Measurements from ENCODE around the gene TRAT1.

The TRAT1 gene

DNA sequence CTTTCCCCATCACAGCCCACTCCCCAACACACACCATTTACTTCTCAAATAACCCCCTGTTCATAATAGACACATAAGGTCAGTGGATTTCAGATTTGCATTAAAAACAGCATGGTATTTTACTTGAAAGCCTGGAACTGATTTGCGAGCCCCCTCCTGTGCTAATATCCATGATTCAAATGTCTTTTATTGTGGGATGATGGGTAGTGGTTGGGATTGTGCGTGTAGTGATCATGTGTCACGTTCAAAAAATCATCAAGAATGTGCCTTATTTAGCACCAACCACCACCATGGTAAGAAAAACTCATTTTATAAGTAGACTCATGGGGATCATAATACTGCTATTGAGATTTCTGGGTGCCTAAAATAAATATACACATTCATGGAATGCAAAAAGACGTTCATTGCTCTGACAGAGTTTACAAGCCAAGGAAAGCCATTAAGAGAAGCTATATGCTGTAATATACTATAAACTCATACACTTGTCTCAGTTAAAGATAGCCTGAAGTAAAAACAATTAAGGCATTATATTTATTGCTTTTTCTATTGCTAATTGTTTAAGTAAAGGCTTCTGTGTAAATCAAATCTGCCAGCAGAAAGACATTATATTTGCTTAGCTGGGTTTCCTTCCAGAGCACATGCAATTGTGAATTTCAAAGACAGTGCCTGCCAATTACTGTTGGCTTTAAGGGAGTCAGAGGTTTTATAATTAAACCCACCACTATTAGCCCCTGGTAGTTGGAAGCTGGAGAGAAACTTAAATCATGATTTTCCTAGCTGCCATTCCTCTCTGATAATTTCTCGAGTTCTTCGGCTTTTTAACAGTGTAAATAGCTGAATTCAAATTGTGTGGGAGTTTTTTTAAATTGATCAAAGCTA lies 4.0 kb downstream of the TRAT1 start:
- Histone ChIP-seq H3K79me1 (replicated peaks; ENCODE audit: low read length, poor library complexity, severe bottlenecking) (no peaks in the 10 kb centered on the region), H3K27ac (ENCODE audit: low read length, poor library complexity, severe bottlenecking) (no peak overlapping the region), H2AFZ (ENCODE audit: low read depth, low read length) (no peak overlapping the region), H3K9ac (ENCODE audit: low read length) (no peak overlapping the region), H2BK15ac (ENCODE audit: low read depth, poor library complexity, severe bottlenecking) (no peak overlapping the region), H3K23ac (ENCODE audit: low read length in 2 of 2) (no peak overlapping the region), H2BK120ac (ENCODE audit: low read depth, low read length) (no peak overlapping the region), H4K91ac (ENCODE audit: low read length) (no peak overlapping the region), H3K4me2 (ENCODE audit: low read length, poor library complexity, severe bottlenecking) (no peak overlapping the region), H3K4me3 (ENCODE audit: insufficient read depth in 1 of 2, low read depth in 1 of 2, low read length in 2 of 2) (no peak overlapping the region), H3K9me3 (ENCODE audit: control insufficient read depth, low read length) (no peaks in the 10 kb centered on the region), H3K4ac (ENCODE audit: low read depth in 1 of 2, low read length in 2 of 2) (no peak overlapping the region), H2BK12ac (ENCODE audit: low read length in 2 of 2) (no peak overlapping the region), H4K8ac (ENCODE audit: low read length) (no peak overlapping the region), H3K14ac (ENCODE audit: low read length in 2 of 2) (no peak overlapping the region), H3K4me1 (ENCODE audit: control insufficient read depth, insufficient read depth, low read depth, low read length) (no peaks in the 10 kb centered on the region), H3K18ac (ENCODE audit: low read depth in 1 of 2, low read length in 2 of 2) (no peak overlapping the region), H3K36me3 (ENCODE audit: control insufficient read depth in 1 of 2, insufficient read depth in 2 of 2, low read depth in 1 of 2, low read length in 2 of 2) (no peaks in the 10 kb centered on the region), H3K27me3 (ENCODE audit: control insufficient read depth in 1 of 2, insufficient read depth in 1 of 2, low read length in 2 of 2) (no peaks in the 10 kb centered on the region), H2AK5ac (ENCODE audit: low read length, severe bottlenecking) (no peak overlapping the region), H2BK5ac (ENCODE audit: low read depth, low read length, poor library complexity, severe bottlenecking) (no peak overlapping the region)
- no peak for DNase-seq
- 100% methylated on average over 1 of the region's 6 CpGs for WGBS

DNA sequence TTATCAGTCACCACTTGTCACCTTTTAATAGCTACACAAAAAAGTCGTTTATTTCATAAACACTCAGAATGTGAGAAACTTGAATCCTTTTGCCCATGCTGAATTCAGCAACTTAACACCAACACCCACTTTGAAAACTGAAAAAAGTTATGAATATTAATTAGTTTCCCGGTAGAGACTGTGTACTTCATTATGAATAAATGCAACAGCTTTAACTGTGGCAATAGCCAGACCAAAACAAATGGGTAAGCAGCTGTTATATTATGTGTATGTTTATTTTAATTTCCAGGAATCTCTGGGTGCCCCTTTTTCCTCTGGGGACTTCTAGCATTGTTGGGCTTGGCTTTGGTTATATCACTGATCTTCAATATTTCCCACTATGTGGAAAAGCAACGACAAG lies 7.8 kb downstream of the TRAT1 start:
- Histone ChIP-seq H3K27ac (ENCODE audit: low read length, poor library complexity, severe bottlenecking) (no peak overlapping the region), H2AK5ac (ENCODE audit: low read length, severe bottlenecking) (no peak overlapping the region), H3K14ac (ENCODE audit: low read length in 2 of 2) (no peak overlapping the region), H3K9me3 (ENCODE audit: control insufficient read depth, low read length) (no peaks in the 10 kb centered on the region), H3K79me1 (replicated peaks; ENCODE audit: low read length, poor library complexity, severe bottlenecking) (no peaks in the 10 kb centered on the region), H2BK15ac (ENCODE audit: low read depth, poor library complexity, severe bottlenecking) (no peak overlapping the region), H3K27me3 (ENCODE audit: control insufficient read depth in 1 of 2, insufficient read depth in 1 of 2, low read length in 2 of 2) (peaks cover 0 to 9% of the 10 kb centered on the region in 2 experiments), H2BK5ac (ENCODE audit: low read depth, low read length, poor library complexity, severe bottlenecking) (no peak overlapping the region), H3K18ac (ENCODE audit: low read depth in 1 of 2, low read length in 2 of 2) (no peak overlapping the region), H4K91ac (ENCODE audit: low read length) (no peak overlapping the region), H2AFZ (ENCODE audit: low read depth, low read length) (no peak overlapping the region), H2BK12ac (ENCODE audit: low read length in 2 of 2) (no peak overlapping the region), H3K4me3 (ENCODE audit: insufficient read depth in 1 of 2, low read depth in 1 of 2, low read length in 2 of 2) (no peak overlapping the region), H2BK120ac (ENCODE audit: low read depth, low read length) (no peak overlapping the region), H3K4ac (ENCODE audit: low read depth in 1 of 2, low read length in 2 of 2) (no peak overlapping the region), H3K4me1 (ENCODE audit: control insufficient read depth, insufficient read depth, low read depth, low read length) (no peaks in the 10 kb centered on the region), H3K4me2 (ENCODE audit: low read length, poor library complexity, severe bottlenecking) (no peak overlapping the region), H4K8ac (ENCODE audit: low read length) (no peak overlapping the region), H3K23ac (ENCODE audit: low read length in 2 of 2) (no peak overlapping the region), H3K9ac (ENCODE audit: low read length) (no peak overlapping the region), H3K36me3 (ENCODE audit: control insufficient read depth in 1 of 2, insufficient read depth in 2 of 2, low read depth in 1 of 2, low read length in 2 of 2) (no peaks in the 10 kb centered on the region)
- WGBS, result 61% methylated on average over 2 of the region's 3 CpGs
- DNase-seq, result no peak

DNA sequence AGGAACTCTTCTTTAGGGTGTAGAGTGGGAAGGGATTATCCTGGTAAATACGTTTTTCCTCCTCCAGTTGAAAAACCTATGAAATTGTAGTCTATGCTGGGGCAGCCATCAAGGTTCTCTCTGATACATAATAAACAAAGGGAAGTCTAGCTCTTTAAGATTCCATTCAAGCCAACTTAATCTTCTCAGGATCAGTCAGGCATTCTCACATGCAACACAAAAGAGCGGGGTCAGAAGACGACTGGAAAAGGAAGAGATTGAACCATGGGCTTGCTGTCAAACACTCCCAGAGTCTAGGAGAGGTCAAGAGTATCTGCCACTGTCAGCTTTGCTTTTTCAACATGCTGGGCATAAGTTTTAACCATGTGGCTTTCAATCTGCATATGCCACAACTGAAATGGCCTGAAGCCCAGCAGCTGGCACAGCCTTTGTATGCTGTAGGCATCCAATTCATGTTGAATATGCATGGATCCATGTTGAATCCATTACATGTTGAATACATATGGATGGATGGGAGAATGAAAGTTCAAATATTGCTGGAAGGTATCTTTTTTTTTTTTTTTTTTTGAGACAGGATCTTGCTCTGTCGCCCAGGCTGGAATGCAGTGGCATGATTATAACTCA lies 8.5 kb downstream of the TRAT1 start:
- WGBS, result 95% methylated on average over 3 of the region's 4 CpGs

DNA sequence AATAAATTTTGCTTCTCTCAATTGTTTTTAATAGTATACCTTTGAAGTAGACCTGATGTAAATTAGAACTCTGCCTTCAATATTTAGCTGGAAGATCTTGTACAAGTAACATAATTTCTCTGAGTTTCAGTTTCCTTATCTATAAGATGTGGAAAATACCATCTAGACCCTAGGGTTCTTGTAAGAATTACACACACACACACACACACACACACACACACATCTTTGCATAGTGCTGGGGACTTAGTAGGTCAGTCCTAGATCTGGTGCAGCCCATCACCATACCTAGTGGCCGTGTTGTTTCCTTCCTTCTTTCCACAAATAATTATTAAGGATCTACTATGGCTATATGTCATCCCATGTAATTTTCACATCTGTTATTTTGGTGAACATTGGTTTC lies 11.0 kb downstream of the TRAT1 start:
- WGBS, result no CpG with 5 or more reads among the region's 1 CpG
- H3K4me1 ChIP-seq (ENCODE audit: control insufficient read depth, insufficient read depth, low read depth, low read length), result no peaks in the 10 kb centered on the region
- no peak overlapping the region for H3K4me2 ChIP-seq (ENCODE audit: low read length, poor library complexity, severe bottlenecking)
- H3K4me3 ChIP-seq (ENCODE audit: insufficient read depth in 1 of 2, low read depth in 1 of 2, low read length in 2 of 2), result no peak overlapping the region
- no peak overlapping the region for H4K91ac ChIP-seq (ENCODE audit: low read length)
- H3K27ac ChIP-seq (ENCODE audit: low read length, poor library complexity, severe bottlenecking), result no peak overlapping the region
- H2BK12ac ChIP-seq (ENCODE audit: low read length in 2 of 2), result no peak overlapping the region
- peaks cover 0 to 9% of the 10 kb centered on the region in 2 experiments for H3K27me3 ChIP-seq (ENCODE audit: control insufficient read depth in 1 of 2, insufficient read depth in 1 of 2, low read length in 2 of 2)
- no peaks in the 10 kb centered on the region for H3K36me3 ChIP-seq (ENCODE audit: control insufficient read depth in 1 of 2, insufficient read depth in 2 of 2, low read depth in 1 of 2, low read length in 2 of 2)
- no peak overlapping the region for H4K8ac ChIP-seq (ENCODE audit: low read length)
- no peak overlapping the region for H3K18ac ChIP-seq (ENCODE audit: low read depth in 1 of 2, low read length in 2 of 2)
- no peaks in the 10 kb centered on the region for H3K79me1 ChIP-seq (replicated peaks; ENCODE audit: low read length, poor library complexity, severe bottlenecking)
- H2BK120ac ChIP-seq (ENCODE audit: low read depth, low read length), result no peak overlapping the region
- no peaks in the 10 kb centered on the region for H3K9me3 ChIP-seq (ENCODE audit: control insufficient read depth, low read length)
- no peak for DNase-seq
- H2AK5ac ChIP-seq (ENCODE audit: low read length, severe bottlenecking), result no peak overlapping the region
- H3K14ac ChIP-seq (ENCODE audit: low read length in 2 of 2), result no peak overlapping the region
- no peak overlapping the region for H3K4ac ChIP-seq (ENCODE audit: low read depth in 1 of 2, low read length in 2 of 2)
- no peak overlapping the region for H2BK5ac ChIP-seq (ENCODE audit: low read depth, low read length, poor library complexity, severe bottlenecking)
- no peak overlapping the region for H2AFZ ChIP-seq (ENCODE audit: low read depth, low read length)
- no peak overlapping the region for H2BK15ac ChIP-seq (ENCODE audit: low read depth, poor library complexity, severe bottlenecking)
- H3K9ac ChIP-seq (ENCODE audit: low read length), result no peak overlapping the region
- no peak overlapping the region for H3K23ac ChIP-seq (ENCODE audit: low read length in 2 of 2)

More for the DNA sequence above, 8.5 kb downstream of the TRAT1 start:
- Histone ChIP-seq H3K4ac (ENCODE audit: low read depth in 1 of 2, low read length in 2 of 2) (no peak overlapping the region), H3K14ac (ENCODE audit: low read length in 2 of 2) (no peak overlapping the region), H3K4me2 (ENCODE audit: low read length, poor library complexity, severe bottlenecking) (no peak overlapping the region), H3K79me1 (replicated peaks; ENCODE audit: low read length, poor library complexity, severe bottlenecking) (no peaks in the 10 kb centered on the region), H3K18ac (ENCODE audit: low read depth in 1 of 2, low read length in 2 of 2) (no peak overlapping the region), H3K4me3 (ENCODE audit: insufficient read depth in 1 of 2, low read depth in 1 of 2, low read length in 2 of 2) (no peak overlapping the region), H3K27me3 (ENCODE audit: control insufficient read depth in 1 of 2, insufficient read depth in 1 of 2, low read length in 2 of 2) (peaks cover 0 to 9% of the 10 kb centered on the region in 2 experiments), H4K8ac (ENCODE audit: low read length) (no peak overlapping the region), H4K91ac (ENCODE audit: low read length) (no peak overlapping the region), H3K36me3 (ENCODE audit: control insufficient read depth in 1 of 2, insufficient read depth in 2 of 2, low read depth in 1 of 2, low read length in 2 of 2) (no peaks in the 10 kb centered on the region), H2AK5ac (ENCODE audit: low read length, severe bottlenecking) (no peak overlapping the region), H3K27ac (ENCODE audit: low read length, poor library complexity, severe bottlenecking) (no peak overlapping the region), H3K4me1 (ENCODE audit: control insufficient read depth, insufficient read depth, low read depth, low read length) (no peaks in the 10 kb centered on the region), H3K9ac (ENCODE audit: low read length) (no peak overlapping the region), H2BK15ac (ENCODE audit: low read depth, poor library complexity, severe bottlenecking) (no peak overlapping the region), H3K9me3 (ENCODE audit: control insufficient read depth, low read length) (no peaks in the 10 kb centered on the region), H3K23ac (ENCODE audit: low read length in 2 of 2) (no peak overlapping the region), H2AFZ (ENCODE audit: low read depth, low read length) (no peak overlapping the region), H2BK12ac (ENCODE audit: low read length in 2 of 2) (no peak overlapping the region), H2BK120ac (ENCODE audit: low read depth, low read length) (no peak overlapping the region), H2BK5ac (ENCODE audit: low read depth, low read length, poor library complexity, severe bottlenecking) (no peak overlapping the region)
- no peak for DNase-seq
